K562 (cell line): ENCODE measurements around the gene RIMOC1. TPM values are rescaled to one million over a fixed set of nuclear protein-coding genes. Genes with fewer than 3 reads are reported as not detected.

Experiments
- EP300 ChIP-seq: IDR thresholded peaks from 2 replicates; pipeline ENCODE4 v1.6.1; 2012; ENCODE audit warnings: low read length, improper control_type of control experiment
- EP400 ChIP-seq: fragments of 450-650 bp; IDR thresholded peaks from 2 replicates; pipeline ENCODE4 v1.6.1; 2017; ENCODE audit warnings: antibody characterized with exemption, mild to moderate bottlenecking, moderate library complexity
- GABPB1 ChIP-seq: sonication (generic); formaldehyde crosslinking; IDR thresholded peaks from 2 replicates; pipeline ENCODE4 v1.8.0; 2022; ENCODE audit warnings: mild to moderate bottlenecking, missing genetic modification reagents
- GATA2 ChIP-seq: sonication (generic); formaldehyde crosslinking; IDR thresholded peaks from 2 replicates; pipeline ENCODE4 v1.4.0; 2020; ENCODE audit warnings: mild to moderate bottlenecking, missing genetic modification reagents
- HDAC8 ChIP-seq: fragments of 450-650 bp; IDR thresholded peaks from 2 replicates; pipeline ENCODE4 v1.6.1; 2016; ENCODE audit warnings: mild to moderate bottlenecking, missing genetic modification characterization, moderate library complexity, missing compliant biosample characterization
- KDM1A ChIP-seq, 2 experiments: fragments of 450-650 bp; IDR thresholded peaks; 2 replicates each; pipeline ENCODE4 v1.6.1; 2016; ENCODE audit warnings: mild to moderate bottlenecking in 2 of 2
- MED1 ChIP-seq: sonication (generic); formaldehyde crosslinking; IDR thresholded peaks from 2 replicates; pipeline ENCODE4 v1.8.1; 2023; ENCODE audit warnings: missing genetic modification reagents, borderline replicate concordance
- REST ChIP-seq, 2 experiments: fragments of 450-650 bp; formaldehyde crosslinking in 1 of 2; IDR thresholded peaks; 2 replicates each; pipeline versions ENCODE4 v1.4.0 to v1.6.1; 2014 to 2020; ENCODE audit warnings: mild to moderate bottlenecking in 2 of 2, borderline replicate concordance in 1 of 2, low read depth in 1 of 2
- ZNF175 ChIP-seq: fragments of 200-800 bp; sonication (Bioruptor generic); IDR thresholded peaks from 2 replicates; pipeline ENCODE4 v1.6.1; 2016; ENCODE audit warnings: low read depth, mild to moderate bottlenecking, missing genetic modification characterization, missing compliant biosample characterization
- ZNF507 ChIP-seq: conservative IDR thresholded peaks from 2 replicates; pipeline ENCODE4 v1.6.1; 2017; ENCODE audit warnings: missing genetic modification characterization, missing compliant biosample characterization
- ZNF584 ChIP-seq: fragments of 200-800 bp; sonication (Bioruptor generic); IDR thresholded peaks from 2 replicates; pipeline ENCODE4 v1.6.1; 2016; ENCODE audit warnings: low read depth, mild to moderate bottlenecking, missing genetic modification characterization, missing compliant biosample characterization
- polyA plus RNA-seq, 8 experiments: library from polyadenylated mRNA; depleted of rRNA in 4 of 8; stranded (reverse) in 5 of 8; unstranded in 3 of 8; fragments of >200 nt; fragmentation: Nextera tagmentation in 2 of 8; fragmentation: Illumina TruSeq in 1 of 8; extraction: Ambion mirVana in 2 of 8; extraction: Trizol in 1 of 8; gene quantifications; 2 replicates each; pipeline versions ENCODE4 v1.2.1 to v1.2.3, GENCODE V29; 2011 to 2014; ENCODE audit warnings: inconsistent platforms in 1 of 8, missing spikeins in 1 of 8
- total RNA-seq, 7 experiments: library from RNA; depleted of rRNA in 6 of 7; stranded (reverse); fragments of >200 nt in 6 of 7; fragmentation: Illumina TruSeq in 2 of 7; extraction: Trizol in 2 of 7; gene quantifications; 2 replicates each; pipeline versions ENCODE4 v1.2.1 to v1.2.3, GENCODE V29; 2011 to 2021; ENCODE audit warnings: low replicate concordance in 1 of 7
- TF ChIP-seq, protein P1 (sequence below): fragments of 450-650 bp; IDR thresholded peaks from 2 replicates; pipeline ENCODE4 v1.7.0; 2016; ENCODE audit warnings: borderline replicate concordance
- TF ChIP-seq, protein P2 (sequence below): fragments of 450-650 bp; IDR thresholded peaks from 2 replicates; pipeline ENCODE4 v1.6.1; 2017; ENCODE audit warnings: mild to moderate bottlenecking, moderate library complexity

The RIMOC1 gene
- total and polyA plus RNA-seq, 9 of the 15 experiments (the other 6 are each of a cell fraction or from before 2014, with no cell fraction given): 11.6 to 63.1 (median 30.8) TPM

DNA sequence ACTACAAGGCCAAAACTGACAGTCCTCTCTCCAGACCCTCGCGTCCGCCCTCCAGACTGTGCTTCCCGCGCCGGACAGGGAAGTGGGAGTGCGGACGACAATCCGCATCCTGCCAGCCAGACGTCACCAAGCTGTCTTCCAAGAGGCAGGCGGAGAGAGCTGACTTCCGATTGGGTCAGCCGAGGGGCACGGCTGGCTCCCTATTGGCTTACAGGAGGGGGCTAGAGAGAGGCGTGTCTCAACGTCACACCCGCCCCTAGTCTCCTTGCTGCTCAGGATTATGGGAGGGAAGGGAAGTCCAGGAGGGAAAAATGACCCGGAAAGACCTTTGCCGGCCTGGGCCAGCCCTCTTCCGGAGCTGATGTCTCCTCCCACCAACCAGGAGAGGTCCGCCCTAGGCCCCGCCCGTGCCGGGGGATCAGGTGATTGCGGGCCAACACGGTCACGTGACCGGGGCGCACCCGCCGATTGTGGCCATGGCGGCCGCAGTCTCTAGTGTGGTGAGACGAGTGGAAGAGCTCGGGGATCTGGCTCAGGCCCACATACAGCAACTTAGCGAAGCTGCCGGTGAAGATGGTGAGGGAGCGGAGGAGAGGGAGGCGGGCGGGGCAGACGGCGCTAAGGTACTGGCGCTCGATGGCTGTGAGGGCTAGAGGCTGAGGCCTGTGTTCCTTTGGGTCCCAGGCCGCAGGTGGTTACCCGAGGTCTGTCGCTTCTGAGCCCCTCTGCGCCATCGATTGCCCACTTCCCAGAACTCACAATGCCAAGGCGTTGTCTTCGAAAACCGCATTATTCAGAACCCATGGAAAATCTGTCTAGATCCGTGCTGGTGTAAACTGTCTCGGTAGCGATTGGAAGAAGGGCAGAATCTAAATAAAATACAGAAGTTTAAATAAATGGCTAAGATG, at the start of gene RIMOC1 (continued):
- peak; percentile 95 for TF ChIP-seq REST (IDR thresholded peaks at IDR 0.05; ENCODE audit: borderline replicate concordance)
- TF ChIP-seq REST (CRISPR knock-in tag; IDR thresholded peaks at IDR 0.05; ENCODE audit: low read depth): peak; percentile 88; the same call in 1 of the 2 replicates
- no peak for TF ChIP-seq KDM1A (IDR thresholded peaks at IDR 0.05)
- TF ChIP-seq EP300: peak; percentile 40; the same call in 1 of the 2 replicates
- TF ChIP-seq GABPB1 (CRISPR knock-in tag): peak; percentile 82
- TF ChIP-seq HDAC8 (tag): peak; percentile 56; the same call in 1 of the 2 replicates
- TF ChIP-seq ZNF507 (tag): no peak
- no peak for TF ChIP-seq GATA2 (CRISPR knock-in tag)
- TF ChIP-seq, protein P1, sequence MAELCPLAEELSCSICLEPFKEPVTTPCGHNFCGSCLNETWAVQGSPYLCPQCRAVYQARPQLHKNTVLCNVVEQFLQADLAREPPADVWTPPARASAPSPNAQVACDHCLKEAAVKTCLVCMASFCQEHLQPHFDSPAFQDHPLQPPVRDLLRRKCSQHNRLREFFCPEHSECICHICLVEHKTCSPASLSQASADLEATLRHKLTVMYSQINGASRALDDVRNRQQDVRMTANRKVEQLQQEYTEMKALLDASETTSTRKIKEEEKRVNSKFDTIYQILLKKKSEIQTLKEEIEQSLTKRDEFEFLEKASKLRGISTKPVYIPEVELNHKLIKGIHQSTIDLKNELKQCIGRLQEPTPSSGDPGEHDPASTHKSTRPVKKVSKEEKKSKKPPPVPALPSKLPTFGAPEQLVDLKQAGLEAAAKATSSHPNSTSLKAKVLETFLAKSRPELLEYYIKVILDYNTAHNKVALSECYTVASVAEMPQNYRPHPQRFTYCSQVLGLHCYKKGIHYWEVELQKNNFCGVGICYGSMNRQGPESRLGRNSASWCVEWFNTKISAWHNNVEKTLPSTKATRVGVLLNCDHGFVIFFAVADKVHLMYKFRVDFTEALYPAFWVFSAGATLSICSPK: no peak
- peak; percentile 97 for TF ChIP-seq EP400
- TF ChIP-seq ZNF175: no peak
- TF ChIP-seq MED1 (CRISPR knock-in tag): no peak
- TF ChIP-seq ZNF584 (CRISPR knock-in tag): 0 out of 2 replicates have a peak, but pooled peaks have one; percentile 32
- TF ChIP-seq, protein P2, sequence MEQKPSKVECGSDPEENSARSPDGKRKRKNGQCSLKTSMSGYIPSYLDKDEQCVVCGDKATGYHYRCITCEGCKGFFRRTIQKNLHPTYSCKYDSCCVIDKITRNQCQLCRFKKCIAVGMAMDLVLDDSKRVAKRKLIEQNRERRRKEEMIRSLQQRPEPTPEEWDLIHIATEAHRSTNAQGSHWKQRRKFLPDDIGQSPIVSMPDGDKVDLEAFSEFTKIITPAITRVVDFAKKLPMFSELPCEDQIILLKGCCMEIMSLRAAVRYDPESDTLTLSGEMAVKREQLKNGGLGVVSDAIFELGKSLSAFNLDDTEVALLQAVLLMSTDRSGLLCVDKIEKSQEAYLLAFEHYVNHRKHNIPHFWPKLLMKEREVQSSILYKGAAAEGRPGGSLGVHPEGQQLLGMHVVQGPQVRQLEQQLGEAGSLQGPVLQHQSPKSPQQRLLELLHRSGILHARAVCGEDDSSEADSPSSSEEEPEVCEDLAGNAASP: no peak
